ENCODE measurements around the gene GRIK2. TPM values are rescaled to one million over a fixed set of nuclear protein-coding genes. Genes with fewer than 3 reads are reported as not detected.

The GRIK2 gene
- total RNA-seq, 3 donors from 2014 or later (not counting 1 experiment from before 2014, with no cell fraction given), result not detected

- no peaks in the 10 kb centered on the region for H3K9me3 ChIP-seq (ENCODE audit: control insufficient read depth, insufficient read depth, low read length)
- no peak for ATAC-seq
- DNase-seq, result no peak
- Mint-ChIP-seq H3K4me3 (no peak overlapping the region), H3K9me3 (peaks cover 7 to 15% of the 10 kb centered on the region in 2 donors), H3K36me3 (no peaks in the 10 kb centered on the region), H3K4me1 (no peaks in the 10 kb centered on the region), H3K27me3 (ENCODE audit: low read depth in 2 of 2) (no peaks in the 10 kb centered on the region), H3K27ac (no peak overlapping the region)
- no peak for TF ChIP-seq CTCF (IDR thresholded peaks at IDR 0.05)
- 77% methylated on average over 1 of the region's 1 CpG for whole genome bisulfite sequencing (ENCODE audit: insufficient coverage)
- H3K27me3 ChIP-seq (ENCODE audit: control insufficient read depth, insufficient read depth, low read length), result no peaks in the 10 kb centered on the region
- H3K36me3 ChIP-seq (ENCODE audit: control insufficient read depth, insufficient read depth, low read length), result no peaks in the 10 kb centered on the region
- intact Hi-C loops (cut with micrococcal nuclease), result no loop called here
- H3K27ac ChIP-seq (ENCODE audit: low read length), result no peak overlapping the region
- no peak overlapping the region for H3K4me3 ChIP-seq (ENCODE audit: low read length)
- no peaks in the 10 kb centered on the region for H3K4me1 ChIP-seq (ENCODE audit: control insufficient read depth, insufficient read depth, low read length)
These were observed 329.6 kb downstream of the GRIK2 start for GRCh38 chr6:101722991-101723579.

GRCh38 chr6:101728388-101728787, 334.9 kb downstream of the GRIK2 start:
- H3K9me3 ChIP-seq (ENCODE audit: control insufficient read depth, insufficient read depth, low read length), result no peaks in the 10 kb centered on the region
- Mint-ChIP-seq H3K27me3 (ENCODE audit: low read depth in 2 of 2) (no peaks in the 10 kb centered on the region), H3K4me3 (no peak overlapping the region), H3K27ac (no peak overlapping the region), H3K4me1 (no peaks in the 10 kb centered on the region), H3K9me3 (peaks cover 7 to 17% of the 10 kb centered on the region in 2 donors), H3K36me3 (no peaks in the 10 kb centered on the region)
- no CpG with 5 or more reads among the region's 2 CpGs for WGBS (ENCODE audit: insufficient coverage)
- no peaks in the 10 kb centered on the region for H3K4me1 ChIP-seq (ENCODE audit: control insufficient read depth, insufficient read depth, low read length)
- TF ChIP-seq CTCF (IDR thresholded peaks at IDR 0.05), result no peak
- H3K36me3 ChIP-seq (ENCODE audit: control insufficient read depth, insufficient read depth, low read length), result no peaks in the 10 kb centered on the region
- DNase-seq, result no peak
- ATAC-seq, result no peak
- intact Hi-C loops (cut with micrococcal nuclease), result no loop called here
- H3K27me3 ChIP-seq (ENCODE audit: control insufficient read depth, insufficient read depth, low read length), result no peaks in the 10 kb centered on the region
- no peak overlapping the region for H3K4me3 ChIP-seq (ENCODE audit: low read length)
- H3K27ac ChIP-seq (ENCODE audit: low read length), result no peak overlapping the region

GRCh38 chr6:101728956-101729355, 335.4 kb downstream of the GRIK2 start:
- Histone ChIP-seq H3K4me3 (ENCODE audit: low read length) (no peak overlapping the region), H3K4me1 (ENCODE audit: control insufficient read depth, insufficient read depth, low read length) (no peaks in the 10 kb centered on the region), H3K9me3 (ENCODE audit: control insufficient read depth, insufficient read depth, low read length) (no peaks in the 10 kb centered on the region), H3K36me3 (ENCODE audit: control insufficient read depth, insufficient read depth, low read length) (no peaks in the 10 kb centered on the region), H3K27ac (ENCODE audit: low read length) (no peak overlapping the region), H3K27me3 (ENCODE audit: control insufficient read depth, insufficient read depth, low read length) (no peaks in the 10 kb centered on the region)
- DNase-seq, result no peak
- H3K9me3 Mint-ChIP-seq, result peaks cover 8 to 20% of the 10 kb centered on the region in 2 donors
- TF ChIP-seq CTCF (IDR thresholded peaks at IDR 0.05), result no peak
- H3K4me1 Mint-ChIP-seq, result no peaks in the 10 kb centered on the region
- H3K36me3 Mint-ChIP-seq, result no peaks in the 10 kb centered on the region
- no peak for ATAC-seq
- H3K4me3 Mint-ChIP-seq, result no peak overlapping the region
- no peaks in the 10 kb centered on the region for H3K27me3 Mint-ChIP-seq (ENCODE audit: low read depth in 2 of 2)
- no peak overlapping the region for H3K27ac Mint-ChIP-seq
- intact Hi-C loops (cut with micrococcal nuclease), result no loop called here

- Mint-ChIP-seq H3K27ac (no peak overlapping the region), H3K4me1 (no peaks in the 10 kb centered on the region), H3K27me3 (ENCODE audit: low read depth in 2 of 2) (no peaks in the 10 kb centered on the region), H3K4me3 (no peak overlapping the region), H3K36me3 (no peaks in the 10 kb centered on the region), H3K9me3 (peaks cover 11 to 20% of the 10 kb centered on the region in 2 donors)
- Histone ChIP-seq H3K36me3 (ENCODE audit: control insufficient read depth, insufficient read depth, low read length) (no peaks in the 10 kb centered on the region), H3K9me3 (ENCODE audit: control insufficient read depth, insufficient read depth, low read length) (no peaks in the 10 kb centered on the region), H3K27me3 (ENCODE audit: control insufficient read depth, insufficient read depth, low read length) (no peaks in the 10 kb centered on the region), H3K4me3 (ENCODE audit: low read length) (no peak overlapping the region), H3K27ac (ENCODE audit: low read length) (no peak overlapping the region), H3K4me1 (ENCODE audit: control insufficient read depth, insufficient read depth, low read length) (no peaks in the 10 kb centered on the region)
- ATAC-seq, result no peak
- no CpG with 5 or more reads among the region's 2 CpGs for WGBS (ENCODE audit: insufficient coverage)
- intact Hi-C loops (cut with micrococcal nuclease), result no loop called here
- no peak for TF ChIP-seq CTCF (IDR thresholded peaks at IDR 0.05)
- DNase-seq, result no peak
These were observed 337.4 kb downstream of the GRIK2 start for GRCh38 chr6:101730954-101731353.

Measured in natural killer cell (primary cell).